HFF-Myc (cell line): ENCODE measurements around the gene SYNPO2.
A peak's percentile ranks its signal among the peaks of the same experiment; 100 is the strongest.

Source experiments
- DNase-seq: peaks from one replicate; pipeline ENCODE4 v3.0.0-alpha.2; 2011; ENCODE audit warnings: low read depth; ENCODE audit errors: extremely low read depth
- H3K4me3 ChIP-seq: replicated peaks from 2 replicates; pipeline ENCODE4 v1.5.1; 2011; ENCODE audit warnings: low read depth, mild to moderate bottlenecking, control low read depth, low read length
- CTCF ChIP-seq: IDR thresholded peaks from 2 replicates; pipeline ENCODE4 v1.5.1; 2012; ENCODE audit warnings: mild to moderate bottlenecking, low read depth, low read length, control low read depth; ENCODE audit errors: missing control alignments

Gene SYNPO2

GRCh38 chr4:119100655-119101054 lies 212.0 kb downstream of the SYNPO2 start:
- no peak for DNase-seq
- TF ChIP-seq CTCF = no peak
- H3K4me3 ChIP-seq = no peak overlapping the region

GRCh38 chr4:119103263-119103662 lies 214.6 kb downstream of the SYNPO2 start:
- DNase-seq = peak; percentile 96
- TF ChIP-seq CTCF = no peak
- no peak overlapping the region for H3K4me3 ChIP-seq

- H3K4me3 ChIP-seq = no peak overlapping the region
- TF ChIP-seq CTCF = no peak
Observed at GRCh38 chr4:119104644-119105273, 216.1 kb downstream of the SYNPO2 start.

GRCh38 chr4:119105605-119106004 lies 217.0 kb downstream of the SYNPO2 start:
- no peak for DNase-seq
- H3K4me3 ChIP-seq = no peak overlapping the region
- no peak for TF ChIP-seq CTCF

More at GRCh38 chr4:119104644-119105273, 216.1 kb downstream of the SYNPO2 start:
- DNase-seq = no peak

GRCh38 chr4:119106036-119107000 lies 217.7 kb downstream of the SYNPO2 start:
- DNase-seq = no peak
- TF ChIP-seq CTCF = no peak
- H3K4me3 ChIP-seq = no peak overlapping the region

- DNase-seq = no peak
- H3K4me3 ChIP-seq = no peak overlapping the region
- no peak for TF ChIP-seq CTCF
Observed at GRCh38 chr4:119110121-119110520, 221.5 kb downstream of the SYNPO2 start.
